SK-N-SH treated with all-trans-retinoic acid at 6 μM for 48 hours (cell line): ENCODE measurements around the gene SCGB1C2.

Source experiments
- CSDC2 ChIP-seq: fragments of 250-450 bp; sonication (Bioruptor Pico); IDR thresholded peaks from 2 replicates; pipeline ENCODE4 v1.5.0; 2020; ENCODE audit warnings: mild to moderate bottlenecking, moderate library complexity
- ESRRG ChIP-seq: fragments of 250-450 bp; sonication (Bioruptor Pico); IDR thresholded peaks from 2 replicates; pipeline ENCODE4 v1.6.1; 2021; ENCODE audit warnings: mild to moderate bottlenecking
- ISL1 ChIP-seq: fragments of 250-450 bp; sonication (Bioruptor Pico); IDR thresholded peaks from 2 replicates; pipeline ENCODE4 v2.1.2; 2022; ENCODE audit warnings: mild to moderate bottlenecking, moderate library complexity
- RARB ChIP-seq: fragments of 250-450 bp; sonication (Bioruptor Pico); IDR thresholded peaks from 2 replicates; pipeline ENCODE4 v1.8.0; 2021; ENCODE audit warnings: mild to moderate bottlenecking, moderate library complexity
- SNAI2 ChIP-seq: fragments of 250-450 bp; sonication (Bioruptor Pico); IDR thresholded peaks from 2 replicates; pipeline ENCODE4 v1.5.0; 2020; ENCODE audit warnings: mild to moderate bottlenecking, moderate library complexity
- ZC3H10 ChIP-seq: fragments of 250-450 bp; sonication (Bioruptor Pico); IDR thresholded peaks from 2 replicates; pipeline ENCODE4 v1.5.1; 2021; ENCODE audit warnings: mild to moderate bottlenecking, moderate library complexity
- ZFP3 ChIP-seq: fragments of 250-450 bp; sonication (Bioruptor Pico); IDR thresholded peaks from 2 replicates; pipeline ENCODE4 v1.5.0; 2020; ENCODE audit warnings: mild to moderate bottlenecking, moderate library complexity
- ZNF565 ChIP-seq: fragments of 450-650 bp; formaldehyde crosslinking; conservative IDR thresholded peaks from 2 replicates; pipeline ENCODE4 v1.5.0; 2020; ENCODE audit warnings: low read depth, mild to moderate bottlenecking, moderate library complexity
- ZNF70 ChIP-seq: fragments of 450-650 bp; formaldehyde crosslinking; IDR thresholded peaks from 2 replicates; pipeline ENCODE4 v1.5.0; 2020; ENCODE audit warnings: mild to moderate bottlenecking, moderate library complexity
- TF ChIP-seq, protein P1 (sequence below): fragments of 250-450 bp; sonication (Bioruptor Pico); IDR thresholded peaks from 2 replicates; pipeline ENCODE4 v1.5.1; 2021; ENCODE audit warnings: mild to moderate bottlenecking, moderate library complexity
- TF ChIP-seq, protein P2 (sequence below): fragments of 250-450 bp; sonication (Bioruptor Pico); IDR thresholded peaks from 2 replicates; pipeline ENCODE4 v1.5.0; 2020; ENCODE audit warnings: mild to moderate bottlenecking, moderate library complexity
- TF ChIP-seq, protein P3 (sequence below): fragments of 250-450 bp; sonication (Bioruptor Pico); IDR thresholded peaks from 2 replicates; pipeline ENCODE4 v1.8.0; 2020; ENCODE audit warnings: mild to moderate bottlenecking, moderate library complexity, borderline replicate concordance
- TF ChIP-seq, protein P4 (sequence below): fragments of 250-450 bp; sonication (Bioruptor Pico); IDR thresholded peaks from 2 replicates; pipeline ENCODE4 v1.8.0; 2021; ENCODE audit warnings: low read depth, mild to moderate bottlenecking, moderate library complexity, borderline replicate concordance
- TF ChIP-seq, protein P5 (sequence below): fragments of 250-450 bp; sonication (Bioruptor Pico); IDR thresholded peaks from 2 replicates; pipeline ENCODE4 v1.5.1; 2020; ENCODE audit warnings: low read depth, mild to moderate bottlenecking, moderate library complexity

DNA sequence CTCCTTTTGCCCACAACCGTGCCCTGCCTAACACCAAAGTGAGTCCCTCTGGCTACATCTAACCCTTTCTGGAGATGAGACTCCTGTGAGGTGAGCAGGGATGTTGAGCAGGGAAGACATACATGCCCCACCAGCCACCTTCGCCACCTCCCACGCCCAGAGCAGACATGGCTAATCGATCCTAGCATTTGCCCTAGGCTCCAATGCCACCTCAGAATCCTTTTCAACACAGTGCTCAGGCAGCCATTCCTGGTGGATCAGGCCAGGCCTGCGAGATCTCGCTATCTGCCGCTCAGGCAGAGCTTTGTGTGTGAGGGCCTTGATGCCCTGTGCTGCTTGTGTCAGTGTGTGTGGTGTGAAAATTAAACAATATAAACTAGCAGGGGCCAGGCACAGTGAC is 21.0 kb downstream of the SCGB1C2 start:
- TF ChIP-seq ZFP3 (CRISPR knock-in tag), result no peak
- TF ChIP-seq, protein P1, sequence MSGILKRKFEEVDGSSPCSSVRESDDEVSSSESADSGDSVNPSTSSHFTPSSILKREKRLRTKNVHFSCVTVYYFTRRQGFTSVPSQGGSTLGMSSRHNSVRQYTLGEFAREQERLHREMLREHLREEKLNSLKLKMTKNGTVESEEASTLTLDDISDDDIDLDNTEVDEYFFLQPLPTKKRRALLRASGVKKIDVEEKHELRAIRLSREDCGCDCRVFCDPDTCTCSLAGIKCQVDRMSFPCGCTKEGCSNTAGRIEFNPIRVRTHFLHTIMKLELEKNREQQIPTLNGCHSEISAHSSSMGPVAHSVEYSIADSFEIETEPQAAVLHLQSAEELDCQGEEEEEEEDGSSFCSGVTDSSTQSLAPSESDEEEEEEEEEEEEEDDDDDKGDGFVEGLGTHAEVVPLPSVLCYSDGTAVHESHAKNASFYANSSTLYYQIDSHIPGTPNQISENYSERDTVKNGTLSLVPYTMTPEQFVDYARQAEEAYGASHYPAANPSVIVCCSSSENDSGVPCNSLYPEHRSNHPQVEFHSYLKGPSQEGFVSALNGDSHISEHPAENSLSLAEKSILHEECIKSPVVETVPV, result no peak
- TF ChIP-seq CSDC2 (CRISPR knock-in tag), result no peak
- TF ChIP-seq, protein P2, sequence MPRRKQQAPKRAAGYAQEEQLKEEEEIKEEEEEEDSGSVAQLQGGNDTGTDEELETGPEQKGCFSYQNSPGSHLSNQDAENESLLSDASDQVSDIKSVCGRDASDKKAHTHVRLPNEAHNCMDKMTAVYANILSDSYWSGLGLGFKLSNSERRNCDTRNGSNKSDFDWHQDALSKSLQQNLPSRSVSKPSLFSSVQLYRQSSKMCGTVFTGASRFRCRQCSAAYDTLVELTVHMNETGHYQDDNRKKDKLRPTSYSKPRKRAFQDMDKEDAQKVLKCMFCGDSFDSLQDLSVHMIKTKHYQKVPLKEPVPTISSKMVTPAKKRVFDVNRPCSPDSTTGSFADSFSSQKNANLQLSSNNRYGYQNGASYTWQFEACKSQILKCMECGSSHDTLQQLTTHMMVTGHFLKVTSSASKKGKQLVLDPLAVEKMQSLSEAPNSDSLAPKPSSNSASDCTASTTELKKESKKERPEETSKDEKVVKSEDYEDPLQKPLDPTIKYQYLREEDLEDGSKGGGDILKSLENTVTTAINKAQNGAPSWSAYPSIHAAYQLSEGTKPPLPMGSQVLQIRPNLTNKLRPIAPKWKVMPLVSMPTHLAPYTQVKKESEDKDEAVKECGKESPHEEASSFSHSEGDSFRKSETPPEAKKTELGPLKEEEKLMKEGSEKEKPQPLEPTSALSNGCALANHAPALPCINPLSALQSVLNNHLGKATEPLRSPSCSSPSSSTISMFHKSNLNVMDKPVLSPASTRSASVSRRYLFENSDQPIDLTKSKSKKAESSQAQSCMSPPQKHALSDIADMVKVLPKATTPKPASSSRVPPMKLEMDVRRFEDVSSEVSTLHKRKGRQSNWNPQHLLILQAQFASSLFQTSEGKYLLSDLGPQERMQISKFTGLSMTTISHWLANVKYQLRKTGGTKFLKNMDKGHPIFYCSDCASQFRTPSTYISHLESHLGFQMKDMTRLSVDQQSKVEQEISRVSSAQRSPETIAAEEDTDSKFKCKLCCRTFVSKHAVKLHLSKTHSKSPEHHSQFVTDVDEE (CRISPR knock-in tag), result no peak
- TF ChIP-seq, protein P3, sequence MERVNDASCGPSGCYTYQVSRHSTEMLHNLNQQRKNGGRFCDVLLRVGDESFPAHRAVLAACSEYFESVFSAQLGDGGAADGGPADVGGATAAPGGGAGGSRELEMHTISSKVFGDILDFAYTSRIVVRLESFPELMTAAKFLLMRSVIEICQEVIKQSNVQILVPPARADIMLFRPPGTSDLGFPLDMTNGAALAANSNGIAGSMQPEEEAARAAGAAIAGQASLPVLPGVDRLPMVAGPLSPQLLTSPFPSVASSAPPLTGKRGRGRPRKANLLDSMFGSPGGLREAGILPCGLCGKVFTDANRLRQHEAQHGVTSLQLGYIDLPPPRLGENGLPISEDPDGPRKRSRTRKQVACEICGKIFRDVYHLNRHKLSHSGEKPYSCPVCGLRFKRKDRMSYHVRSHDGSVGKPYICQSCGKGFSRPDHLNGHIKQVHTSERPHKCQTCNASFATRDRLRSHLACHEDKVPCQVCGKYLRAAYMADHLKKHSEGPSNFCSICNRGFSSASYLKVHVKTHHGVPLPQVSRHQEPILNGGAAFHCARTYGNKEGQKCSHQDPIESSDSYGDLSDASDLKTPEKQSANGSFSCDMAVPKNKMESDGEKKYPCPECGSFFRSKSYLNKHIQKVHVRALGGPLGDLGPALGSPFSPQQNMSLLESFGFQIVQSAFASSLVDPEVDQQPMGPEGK (CRISPR knock-in tag), result no peak
- TF ChIP-seq ZC3H10, result no peak
- TF ChIP-seq ZNF565, result no peak
- no peak for TF ChIP-seq SNAI2
- TF ChIP-seq, protein P4, sequence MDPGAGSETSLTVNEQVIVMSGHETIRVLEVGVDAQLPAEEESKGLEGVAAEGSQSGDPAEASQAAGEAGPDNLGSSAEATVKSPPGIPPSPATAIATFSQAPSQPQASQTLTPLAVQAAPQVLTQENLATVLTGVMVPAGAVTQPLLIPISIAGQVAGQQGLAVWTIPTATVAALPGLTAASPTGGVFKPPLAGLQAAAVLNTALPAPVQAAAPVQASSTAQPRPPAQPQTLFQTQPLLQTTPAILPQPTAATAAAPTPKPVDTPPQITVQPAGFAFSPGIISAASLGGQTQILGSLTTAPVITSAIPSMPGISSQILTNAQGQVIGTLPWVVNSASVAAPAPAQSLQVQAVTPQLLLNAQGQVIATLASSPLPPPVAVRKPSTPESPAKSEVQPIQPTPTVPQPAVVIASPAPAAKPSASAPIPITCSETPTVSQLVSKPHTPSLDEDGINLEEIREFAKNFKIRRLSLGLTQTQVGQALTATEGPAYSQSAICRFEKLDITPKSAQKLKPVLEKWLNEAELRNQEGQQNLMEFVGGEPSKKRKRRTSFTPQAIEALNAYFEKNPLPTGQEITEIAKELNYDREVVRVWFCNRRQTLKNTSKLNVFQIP (CRISPR knock-in tag), result no peak
- TF ChIP-seq, protein P5, sequence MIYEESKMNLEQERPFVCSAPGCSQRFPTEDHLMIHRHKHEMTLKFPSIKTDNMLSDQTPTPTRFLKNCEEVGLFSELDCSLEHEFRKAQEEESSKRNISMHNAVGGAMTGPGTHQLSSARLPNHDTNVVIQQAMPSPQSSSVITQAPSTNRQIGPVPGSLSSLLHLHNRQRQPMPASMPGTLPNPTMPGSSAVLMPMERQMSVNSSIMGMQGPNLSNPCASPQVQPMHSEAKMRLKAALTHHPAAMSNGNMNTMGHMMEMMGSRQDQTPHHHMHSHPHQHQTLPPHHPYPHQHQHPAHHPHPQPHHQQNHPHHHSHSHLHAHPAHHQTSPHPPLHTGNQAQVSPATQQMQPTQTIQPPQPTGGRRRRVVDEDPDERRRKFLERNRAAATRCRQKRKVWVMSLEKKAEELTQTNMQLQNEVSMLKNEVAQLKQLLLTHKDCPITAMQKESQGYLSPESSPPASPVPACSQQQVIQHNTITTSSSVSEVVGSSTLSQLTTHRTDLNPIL (CRISPR knock-in tag), result no peak
- no peak for TF ChIP-seq ZNF70 (CRISPR knock-in tag)
- TF ChIP-seq RARB (CRISPR knock-in tag), result no peak
- no peak for TF ChIP-seq ESRRG
- TF ChIP-seq ISL1 (CRISPR knock-in tag), result no peak
